ENCODE results near the gene IL24. TPM values are rescaled to one million over a fixed set of nuclear protein-coding genes. Genes with fewer than 3 reads are reported as not detected.

Gene IL24
- polyA plus RNA-seq, 2 of the 4 experiments (the other 2 are of a cell fraction): 0.04 TPM; not detected in 1

DNA sequence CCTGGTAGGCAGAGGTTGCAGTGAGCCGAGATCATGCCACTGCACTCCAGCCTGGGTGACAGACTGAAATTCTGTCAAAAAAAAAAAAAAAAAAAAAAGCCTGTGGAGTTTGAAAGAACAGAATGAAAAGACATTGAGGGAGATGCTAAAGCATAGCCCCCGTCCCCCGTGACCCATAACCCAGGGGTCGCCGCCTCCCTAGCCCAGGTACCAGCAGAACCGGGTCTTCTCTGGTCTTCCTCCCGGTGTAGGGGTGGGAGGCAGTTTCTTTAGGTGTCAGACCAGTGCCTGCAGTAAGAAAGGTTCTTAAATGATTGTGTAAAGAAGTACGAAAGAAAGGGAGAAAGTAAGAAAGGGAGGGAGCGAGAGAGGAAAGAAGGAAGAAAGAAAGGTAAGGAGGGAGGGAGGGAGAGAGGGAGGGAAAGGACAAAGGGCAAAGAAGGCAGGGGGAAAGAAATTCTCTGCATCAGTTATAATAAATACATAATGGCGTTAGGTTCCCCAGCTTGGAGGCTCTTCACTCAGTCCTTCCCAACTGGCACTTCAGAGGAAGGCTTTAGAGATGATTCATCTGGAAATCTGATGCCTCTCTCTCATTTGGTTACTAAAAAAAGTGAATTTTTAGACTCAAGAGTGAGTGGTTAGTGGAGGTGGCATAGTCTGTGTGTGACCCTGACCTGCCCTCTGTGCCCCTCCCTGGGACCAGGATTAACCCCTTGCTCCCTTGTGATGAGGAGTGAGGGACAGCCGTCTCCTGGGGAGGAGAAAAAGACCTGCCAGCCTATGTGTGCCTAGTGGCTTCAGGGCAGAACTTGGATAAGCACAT is 1.1 kb downstream of the IL24 start:
- Histone ChIP-seq H3K4me3 (no peak overlapping the region), H3K27ac (peak overlapping the region; percentile 46 to 74), H3K4me1 (peaks cover 46% of the 10 kb centered on the region), H3K4me2 (peak overlapping the region; percentile 63), H3K9me3 (no peaks in the 10 kb centered on the region)
- ChIA-PET POLR2A (no interaction called here), CTCF (interaction anchor here (1.3 to 8.9 kb wide), 4 partner anchors 8 to 15 kb away, joined by 3 to 67 read pairs (median 16); no protein-coding TSS in a partner anchor)
- peak in 1 of 2 experiments; percentile 35 for DNase-seq (ENCODE audit: low read depth in 1 of 2, low spot score in 1 of 2)
- FAIRE-seq: no peak
- ATAC-seq: peak; percentile 26 to 57; a peak in 4 of 6 replicates
- 59% methylated on average over 11 of the region's 11 CpGs for WGBS (ENCODE audit: missing lambda C conversion rate)
- TF ChIP-seq BHLHE40 (IDR thresholded peaks at IDR 0.05; ENCODE audit: low read depth, low read length) (no peak), CBX2 (IDR thresholded peaks at IDR 0.05; ENCODE audit: borderline replicate concordance, low read depth) (no peak), ZNF302 (CRISPR knock-in tag; IDR thresholded peaks at IDR 0.05) (no peak), JUNB (IDR thresholded peaks at IDR 0.05) (0 out of 2 replicates have a peak, but pooled peaks have one; percentile 16), ZSCAN20 (CRISPR knock-in tag; IDR thresholded peaks at IDR 0.05) (no peak), TP53 (CRISPR knock-in tag; IDR thresholded peaks at IDR 0.05) (no peak), ZC3H11A (IDR thresholded peaks at IDR 0.05) (no peak), EP300 (IDR thresholded peaks at IDR 0.05) (no peak), FOSL2 (IDR thresholded peaks at IDR 0.05) (no peak), FOSL2 (CRISPR knock-in tag; IDR thresholded peaks at IDR 0.05) (peak; percentile 45; the same call in 1 of the 2 replicates)
- TF ChIP-seq, protein P1, sequence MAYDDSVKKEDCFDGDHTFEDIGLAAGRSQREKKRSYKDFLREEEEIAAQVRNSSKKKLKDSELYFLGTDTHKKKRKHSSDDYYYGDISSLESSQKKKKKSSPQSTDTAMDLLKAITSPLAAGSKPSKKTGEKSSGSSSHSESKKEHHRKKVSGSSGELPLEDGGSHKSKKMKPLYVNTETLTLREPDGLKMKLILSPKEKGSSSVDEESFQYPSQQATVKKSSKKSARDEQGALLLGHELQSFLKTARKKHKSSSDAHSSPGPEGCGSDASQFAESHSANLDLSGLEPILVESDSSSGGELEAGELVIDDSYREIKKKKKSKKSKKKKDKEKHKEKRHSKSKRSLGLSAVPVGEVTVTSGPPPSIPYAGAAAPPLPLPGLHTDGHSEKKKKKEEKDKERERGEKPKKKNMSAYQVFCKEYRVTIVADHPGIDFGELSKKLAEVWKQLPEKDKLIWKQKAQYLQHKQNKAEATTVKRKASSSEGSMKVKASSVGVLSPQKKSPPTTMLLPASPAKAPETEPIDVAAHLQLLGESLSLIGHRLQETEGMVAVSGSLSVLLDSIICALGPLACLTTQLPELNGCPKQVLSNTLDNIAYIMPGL (CRISPR knock-in tag; IDR thresholded peaks at IDR 0.05; ENCODE audit: borderline replicate concordance): no peak
- TF ChIP-seq, protein P2, sequence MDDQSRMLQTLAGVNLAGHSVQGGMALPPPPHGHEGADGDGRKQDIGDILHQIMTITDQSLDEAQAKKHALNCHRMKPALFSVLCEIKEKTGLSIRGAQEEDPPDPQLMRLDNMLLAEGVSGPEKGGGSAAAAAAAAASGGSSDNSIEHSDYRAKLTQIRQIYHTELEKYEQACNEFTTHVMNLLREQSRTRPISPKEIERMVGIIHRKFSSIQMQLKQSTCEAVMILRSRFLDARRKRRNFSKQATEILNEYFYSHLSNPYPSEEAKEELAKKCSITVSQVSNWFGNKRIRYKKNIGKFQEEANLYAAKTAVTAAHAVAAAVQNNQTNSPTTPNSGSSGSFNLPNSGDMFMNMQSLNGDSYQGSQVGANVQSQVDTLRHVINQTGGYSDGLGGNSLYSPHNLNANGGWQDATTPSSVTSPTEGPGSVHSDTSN (IDR thresholded peaks at IDR 0.05): no peak

DNA sequence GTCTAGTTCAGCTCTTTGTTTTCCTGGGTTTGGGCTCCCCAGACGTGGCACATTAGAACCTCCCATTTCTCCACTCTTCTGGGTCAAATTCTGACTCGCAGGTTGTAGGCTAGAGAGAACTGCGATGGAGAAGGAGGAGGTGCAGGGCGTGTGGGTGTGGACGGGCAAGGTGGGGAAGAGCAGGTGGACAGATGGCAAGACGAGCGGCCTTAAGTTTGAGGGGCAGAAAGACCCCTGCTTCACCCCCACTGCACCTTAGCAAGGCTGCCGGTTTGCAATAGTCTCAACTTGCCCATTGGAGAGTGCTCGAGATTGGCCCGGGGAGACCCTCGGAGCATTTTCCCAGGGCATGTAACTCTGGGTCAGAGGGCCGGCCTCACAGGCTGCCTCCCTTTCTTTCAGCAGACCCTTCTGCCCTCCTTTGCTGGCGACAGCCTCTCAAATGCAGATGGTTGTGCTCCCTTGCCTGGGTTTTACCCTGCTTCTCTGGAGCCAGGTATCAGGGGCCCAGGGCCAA is 1.7 kb downstream of the IL24 start:
- FAIRE-seq: no peak
- no peak for DNase-seq (ENCODE audit: low read depth in 1 of 2, low spot score in 1 of 2)
- no peak overlapping the region for H3K4me3 ChIP-seq

More for the DNA sequence above, 1.7 kb downstream of the IL24 start:
- no peak for ATAC-seq
- WGBS (ENCODE audit: missing lambda C conversion rate): 84% methylated on average over 13 of the region's 13 CpGs
- ChIA-PET CTCF (interaction anchor here (1.3 to 8.9 kb wide), 3 partner anchors 9 to 14 kb away, joined by 3 to 67 read pairs (median 19); no protein-coding TSS in a partner anchor), POLR2A (no interaction called here)
- no peak for TF ChIP-seq NR3C1 (IDR thresholded peaks at IDR 0.05)
- TF ChIP-seq JUNB (IDR thresholded peaks at IDR 0.05): no peak
- TF ChIP-seq RAD21 (conservative IDR thresholded peaks at IDR 0.05 in 1 of 2, IDR thresholded peaks at IDR 0.05 in 1 of 2): no peak
- TF ChIP-seq HDAC2 (IDR thresholded peaks at IDR 0.05): no peak
- TF ChIP-seq EP300 (IDR thresholded peaks at IDR 0.05): no peak
- no peak for TF ChIP-seq HES2 (IDR thresholded peaks at IDR 0.05)
- no peak for TF ChIP-seq SMC3 (IDR thresholded peaks at IDR 0.05)
- no peak for TF ChIP-seq RARB (CRISPR knock-in tag; IDR thresholded peaks at IDR 0.05)
- no peak for TF ChIP-seq KDM5A (IDR thresholded peaks at IDR 0.05)
- TF ChIP-seq RFX5 (IDR thresholded peaks at IDR 0.05): no peak
- TF ChIP-seq POLR2AphosphoS2 (conservative IDR thresholded peaks at IDR 0.05; ENCODE audit: low read length): no peak
- TF ChIP-seq NFE2L2 (conservative IDR thresholded peaks at IDR 0.05; ENCODE audit: low read length): no peak
- no peak for TF ChIP-seq MYC (IDR thresholded peaks at IDR 0.05; ENCODE audit: borderline replicate concordance, low read length)
- TF ChIP-seq TP53 (CRISPR knock-in tag; IDR thresholded peaks at IDR 0.05): no peak
- TF ChIP-seq, protein P2 (IDR thresholded peaks at IDR 0.05): no peak
- TF ChIP-seq HOXB5 (CRISPR knock-in tag; IDR thresholded peaks at IDR 0.05): no peak
- TF ChIP-seq, protein P3, sequence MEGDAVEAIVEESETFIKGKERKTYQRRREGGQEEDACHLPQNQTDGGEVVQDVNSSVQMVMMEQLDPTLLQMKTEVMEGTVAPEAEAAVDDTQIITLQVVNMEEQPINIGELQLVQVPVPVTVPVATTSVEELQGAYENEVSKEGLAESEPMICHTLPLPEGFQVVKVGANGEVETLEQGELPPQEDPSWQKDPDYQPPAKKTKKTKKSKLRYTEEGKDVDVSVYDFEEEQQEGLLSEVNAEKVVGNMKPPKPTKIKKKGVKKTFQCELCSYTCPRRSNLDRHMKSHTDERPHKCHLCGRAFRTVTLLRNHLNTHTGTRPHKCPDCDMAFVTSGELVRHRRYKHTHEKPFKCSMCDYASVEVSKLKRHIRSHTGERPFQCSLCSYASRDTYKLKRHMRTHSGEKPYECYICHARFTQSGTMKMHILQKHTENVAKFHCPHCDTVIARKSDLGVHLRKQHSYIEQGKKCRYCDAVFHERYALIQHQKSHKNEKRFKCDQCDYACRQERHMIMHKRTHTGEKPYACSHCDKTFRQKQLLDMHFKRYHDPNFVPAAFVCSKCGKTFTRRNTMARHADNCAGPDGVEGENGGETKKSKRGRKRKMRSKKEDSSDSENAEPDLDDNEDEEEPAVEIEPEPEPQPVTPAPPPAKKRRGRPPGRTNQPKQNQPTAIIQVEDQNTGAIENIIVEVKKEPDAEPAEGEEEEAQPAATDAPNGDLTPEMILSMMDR (IDR thresholded peaks at IDR 0.05): no peak
- TF ChIP-seq, protein P1 (CRISPR knock-in tag; IDR thresholded peaks at IDR 0.05; ENCODE audit: borderline replicate concordance): no peak
- TF ChIP-seq ESRRA (IDR thresholded peaks at IDR 0.05; ENCODE audit: borderline replicate concordance, low read length): no peak
- Histone ChIP-seq H3K4me1 (peaks cover 42% of the 10 kb centered on the region), H3K4me2 (peak overlapping the region; percentile 63), H3K9me3 (no peaks in the 10 kb centered on the region), H3K27ac (peak overlapping the region; percentile 46 to 74; a peak in 5 of 6 replicates)
